Effector memory CD4-positive, alpha-beta T cell (primary cell): ENCODE results near the gene RENBP.
A peak's percentile ranks its signal among the peaks of the same experiment; 100 is the strongest.

Experiments used
- DNase-seq, 3 donors: peaks; one replicate each; pipeline ENCODE4 v3.0.0-alpha.2; 2020
- H3K27ac ChIP-seq: 2 replicates; pipeline ENCODE4 v1.7.0; 2013; ENCODE audit warnings: mild to moderate bottlenecking, low read length, moderate library complexity; ENCODE audit not compliant: insufficient read depth, poor library complexity, severe bottlenecking
- H3K27me3 ChIP-seq: replicated peaks from 2 replicates; pipeline ENCODE4 v1.7.0; 2013; ENCODE audit warnings: mild to moderate bottlenecking, low read length; ENCODE audit not compliant: insufficient read depth, control insufficient read depth, poor library complexity, severe bottlenecking
- H3K36me3 ChIP-seq: 2 replicates; pipeline ENCODE4 v1.7.0; 2013; ENCODE audit warnings: mild to moderate bottlenecking, low read length, moderate library complexity; ENCODE audit not compliant: control insufficient read depth, insufficient read depth
- H3K4me1 ChIP-seq: 2 replicates; pipeline ENCODE4 v1.7.0; 2013; ENCODE audit warnings: low read length, mild to moderate bottlenecking; ENCODE audit not compliant: control insufficient read depth, insufficient read depth, poor library complexity, severe bottlenecking
- H3K4me3 ChIP-seq: 2 replicates; pipeline ENCODE4 v1.7.0; 2013; ENCODE audit warnings: low read length, low read depth, mild to moderate bottlenecking; ENCODE audit not compliant: insufficient read depth, poor library complexity, severe bottlenecking
- H3K9me3 ChIP-seq: 2 replicates; pipeline ENCODE4 v1.7.0; 2013; ENCODE audit warnings: mild to moderate bottlenecking, low read length, moderate library complexity; ENCODE audit not compliant: control insufficient read depth
- total RNA-seq, 3 donors: gene quantifications; one replicate each; lab custom pipeline; 2026; lab: John Stamatoyannopoulos, UW

RENBP gene
- total RNA-seq, result 3.9 to 5.0 (median 4.8) reads per million in 3 donors

DNA sequence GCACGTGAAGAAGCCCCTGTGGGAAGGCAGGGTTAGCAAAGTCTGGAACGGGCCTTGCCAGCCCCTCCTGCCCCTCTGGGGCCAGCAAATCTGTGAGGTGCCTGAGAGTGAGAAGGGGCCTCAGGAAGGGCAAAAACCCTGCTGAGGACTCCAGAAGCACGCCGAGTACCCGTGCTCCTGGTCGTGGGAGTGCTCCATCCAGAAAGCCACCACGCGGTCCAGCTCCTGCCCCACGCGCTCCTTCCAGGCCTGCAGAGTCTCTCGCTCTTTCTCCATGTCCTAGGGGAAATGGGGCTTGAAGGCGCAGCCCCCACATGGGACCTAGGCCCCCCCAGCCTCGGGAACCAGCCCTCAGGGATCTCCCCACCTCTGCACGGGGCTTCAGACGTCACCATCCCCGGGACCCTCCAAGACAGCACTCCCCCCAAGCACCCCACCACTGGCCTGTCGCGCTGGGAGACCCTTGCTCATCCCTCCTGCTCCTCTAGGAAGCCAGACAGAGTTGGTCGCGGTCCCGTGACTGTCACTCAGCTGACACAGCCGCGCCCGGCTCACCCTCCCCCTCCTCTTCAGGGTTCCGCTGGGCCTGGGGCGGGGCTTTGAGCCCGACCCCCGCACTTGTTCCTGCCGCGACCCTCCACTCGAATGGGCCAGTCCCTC lies at the start of gene RENBP:
Gene RENBP (minus strand): TSS at position 504 of the 660 bp plus-strand sequence. CDS start 33 bp downstream, at position 471.
- peak within 1 kb of the TSS; percentile 28 for H3K27ac ChIP-seq
- peaks cover 16% of the 10 kb centered on the region for H3K4me1 ChIP-seq
- H3K36me3 ChIP-seq, result peaks cover 4% of the 10 kb centered on the region
- H3K27me3 ChIP-seq, result no peaks in the 10 kb centered on the region
- DNase-seq, result no peak
- peak within 1 kb of the TSS; percentile 23 for H3K4me3 ChIP-seq
- H3K9me3 ChIP-seq, result no peaks in the 10 kb centered on the region

- H3K4me1 ChIP-seq, result no peaks in the 10 kb centered on the region
- no peaks in the 10 kb centered on the region for H3K27me3 ChIP-seq
- no peaks in the 10 kb centered on the region for H3K9me3 ChIP-seq
- no peak overlapping the region for H3K27ac ChIP-seq
- no peak overlapping the region for H3K4me3 ChIP-seq
- no peak for DNase-seq
- H3K36me3 ChIP-seq, result no peaks in the 10 kb centered on the region
Measured at GRCh38 chrX:153993978-153994377, 49.5 kb upstream of the RENBP start.

DNA sequence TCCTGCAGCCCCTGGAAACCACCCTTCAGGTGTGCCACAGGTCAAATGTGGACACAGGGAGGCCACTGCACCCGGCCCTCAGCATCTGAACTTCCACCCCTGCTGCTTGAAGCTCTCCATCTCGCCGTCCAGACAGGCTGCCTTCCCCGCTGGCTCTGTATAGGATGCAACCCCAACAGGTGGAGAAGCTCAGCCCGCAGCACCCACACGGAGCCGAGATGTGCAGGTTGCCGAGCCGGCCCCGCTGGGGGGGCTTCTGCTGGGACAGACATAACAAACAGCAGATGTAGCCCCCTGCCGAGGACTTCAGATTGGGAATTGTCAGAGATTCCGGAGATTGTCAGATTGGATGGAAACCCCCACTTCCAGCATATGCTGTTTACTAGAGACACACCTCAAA lies 48.6 kb upstream of the RENBP start:
- no peaks in the 10 kb centered on the region for H3K27me3 ChIP-seq
- DNase-seq, result no peak
- no peak overlapping the region for H3K27ac ChIP-seq
- no peaks in the 10 kb centered on the region for H3K9me3 ChIP-seq
- H3K4me3 ChIP-seq, result no peak overlapping the region
- no peaks in the 10 kb centered on the region for H3K4me1 ChIP-seq
- no peaks in the 10 kb centered on the region for H3K36me3 ChIP-seq

- Histone ChIP-seq H3K4me3 (no peak overlapping the region), H3K4me1 (no peaks in the 10 kb centered on the region), H3K9me3 (no peaks in the 10 kb centered on the region), H3K27me3 (no peaks in the 10 kb centered on the region), H3K36me3 (no peaks in the 10 kb centered on the region), H3K27ac (no peak overlapping the region)
- no peak for DNase-seq
Measured at GRCh38 chrX:153992180-153992579, 47.7 kb upstream of the RENBP start.

- DNase-seq, result no peak
- no peak overlapping the region for H3K27ac ChIP-seq
- no peaks in the 10 kb centered on the region for H3K9me3 ChIP-seq
- H3K4me1 ChIP-seq, result no peaks in the 10 kb centered on the region
- H3K36me3 ChIP-seq, result no peaks in the 10 kb centered on the region
- H3K4me3 ChIP-seq, result no peak overlapping the region
- no peaks in the 10 kb centered on the region for H3K27me3 ChIP-seq
Measured at GRCh38 chrX:153991013-153991580, 46.7 kb upstream of the RENBP start.

- Histone ChIP-seq H3K27ac (no peak overlapping the region), H3K27me3 (no peaks in the 10 kb centered on the region), H3K4me1 (peaks cover 4% of the 10 kb centered on the region), H3K4me3 (no peak overlapping the region), H3K9me3 (no peaks in the 10 kb centered on the region), H3K36me3 (no peaks in the 10 kb centered on the region)
- no peak for DNase-seq
Measured at GRCh38 chrX:153989973-153990655, 45.7 kb upstream of the RENBP start.

- peaks cover 18% of the 10 kb centered on the region for H3K4me1 ChIP-seq
- no peak for DNase-seq
- H3K27ac ChIP-seq, result no peak overlapping the region
- no peaks in the 10 kb centered on the region for H3K9me3 ChIP-seq
- H3K27me3 ChIP-seq, result no peaks in the 10 kb centered on the region
- no peaks in the 10 kb centered on the region for H3K36me3 ChIP-seq
- H3K4me3 ChIP-seq, result no peak overlapping the region
Measured at GRCh38 chrX:153988493-153988892, 44.0 kb upstream of the RENBP start.

GRCh38 chrX:153984351-153985178 lies 40.1 kb upstream of the RENBP start:
- peaks cover 4% of the 10 kb centered on the region for H3K27me3 ChIP-seq
- peak overlapping the region; percentile 79 for H3K27ac ChIP-seq
- peak overlapping the region; percentile 29 for H3K4me3 ChIP-seq
- no peaks in the 10 kb centered on the region for H3K36me3 ChIP-seq
- DNase-seq, result peak in 1 of 3 donors; percentile 9
- H3K9me3 ChIP-seq, result no peaks in the 10 kb centered on the region
- peaks cover 43% of the 10 kb centered on the region for H3K4me1 ChIP-seq

GRCh38 chrX:153983321-153983801 lies 38.9 kb upstream of the RENBP start:
- no peaks in the 10 kb centered on the region for H3K36me3 ChIP-seq
- no peaks in the 10 kb centered on the region for H3K9me3 ChIP-seq
- peaks cover 4% of the 10 kb centered on the region for H3K27me3 ChIP-seq
- no peak overlapping the region for H3K4me3 ChIP-seq
- no peak for DNase-seq
- peaks cover 43% of the 10 kb centered on the region for H3K4me1 ChIP-seq
- peak overlapping the region; percentile 69 for H3K27ac ChIP-seq
